Keratinocyte (primary cell): ENCODE data around the gene SUN2. TPM values are rescaled to one million over a fixed set of nuclear protein-coding genes. Genes with fewer than 3 reads are reported as not detected.
A peak's percentile ranks its signal among the peaks of the same experiment; 100 is the strongest.

Experiments
- DNase-seq: peaks from one replicate; pipeline ENCODE4 v3.0.0-alpha.2; 2011; ENCODE audit warnings: low read depth, missing footprints, low spot score
- FAIRE-seq: peaks from 2 replicates; lab custom pipeline; 2011; peaks lifted over from hg19 to GRCh38; lab: Jason Lieb, UNC
- H2AFZ ChIP-seq: 2 replicates; pipeline ENCODE4 v1.6.0; 2012; ENCODE audit warnings: low read length, control low read depth, inconsistent platforms; ENCODE audit not compliant: control insufficient read depth
- H3K27ac ChIP-seq: 2 replicates; pipeline ENCODE4 v1.5.1; 2011; ENCODE audit warnings: low read length; ENCODE audit not compliant: control insufficient read depth, insufficient read depth
- H3K27me3 ChIP-seq: 3 replicates; pipeline ENCODE4 v1.6.0; 2011; ENCODE audit warnings: low read length; ENCODE audit not compliant: control insufficient read depth, insufficient read depth; ENCODE audit errors: extremely low read depth
- H3K36me3 ChIP-seq, 2 experiments: 2 replicates in 1 of 2; 3 replicates in 1 of 2; pipeline ENCODE4 v1.5.1; 2011; ENCODE audit warnings: low read length in 2 of 2, mild to moderate bottlenecking in 1 of 2; ENCODE audit not compliant: control insufficient read depth in 2 of 2, insufficient read depth in 2 of 2; ENCODE audit errors: extremely low read depth in 1 of 2
- H3K4me1 ChIP-seq: 3 replicates; pipeline ENCODE4 v1.5.1; 2011; ENCODE audit warnings: low read length; ENCODE audit not compliant: control insufficient read depth, insufficient read depth; ENCODE audit errors: extremely low read depth
- H3K4me2 ChIP-seq: 3 replicates; pipeline ENCODE4 v1.6.0; 2011; ENCODE audit warnings: low read depth, low read length; ENCODE audit not compliant: control insufficient read depth, insufficient read depth; ENCODE audit errors: extremely low read depth
- H3K4me3 ChIP-seq, 3 experiments: fragments of 200-600 bp in 1 of 3; sonication (generic) in 1 of 3; 2 replicates in 2 of 3; 3 replicates in 1 of 3; pipeline ENCODE4 v1.5.1; 2011 to 2016; ENCODE audit warnings: low read length in 3 of 3, mild to moderate bottlenecking in 3 of 3, control low read depth in 2 of 3, inconsistent platforms in 1 of 3, low read depth in 1 of 3, mixed read lengths in 1 of 3, mixed run types in 1 of 3, moderate library complexity in 1 of 3; ENCODE audit not compliant: control insufficient read depth in 2 of 3, insufficient read depth in 2 of 3; ENCODE audit errors: extremely low read depth in 1 of 3
- H3K79me2 ChIP-seq: 2 replicates; pipeline ENCODE4 v1.6.0; 2012; ENCODE audit warnings: low read length; ENCODE audit not compliant: control insufficient read depth, insufficient read depth
- H3K9ac ChIP-seq: 3 replicates; pipeline ENCODE4 v1.6.0; 2011; ENCODE audit warnings: low read length; ENCODE audit not compliant: control insufficient read depth, insufficient read depth; ENCODE audit errors: extremely low read depth
- H3K9me1 ChIP-seq: 3 replicates; pipeline ENCODE4 v1.6.0; 2011; ENCODE audit warnings: low read length; ENCODE audit not compliant: control insufficient read depth, insufficient read depth; ENCODE audit errors: extremely low read depth
- H3K9me3 ChIP-seq: 2 replicates; pipeline ENCODE4 v1.5.1; 2012; ENCODE audit warnings: low read depth, low read length; ENCODE audit not compliant: control insufficient read depth
- H4K20me1 ChIP-seq: 3 replicates; pipeline ENCODE4 v1.6.0; 2011; ENCODE audit warnings: low read length; ENCODE audit not compliant: control insufficient read depth, insufficient read depth; ENCODE audit errors: extremely low read depth
- CTCF ChIP-seq, 3 experiments: IDR thresholded peaks in 1 of 3; conservative IDR thresholded peaks in 1 of 3; optimal IDR thresholded peaks in 1 of 3; 2 replicates in 2 of 3; 3 replicates in 1 of 3; pipeline versions ENCODE3 to v1.5.1; 2011; ENCODE audit warnings: low read length in 3 of 3, mild to moderate bottlenecking in 3 of 3, moderate library complexity in 2 of 3, control low read depth in 1 of 3, inconsistent platforms in 1 of 3; ENCODE audit not compliant: insufficient read depth in 2 of 3; ENCODE audit errors: extremely low read depth in 1 of 3
- EZH2 ChIP-seq: IDR thresholded peaks from one replicate; pipeline ENCODE4 v1.6.1; 2012; ENCODE audit warnings: inconsistent platforms, mild to moderate bottlenecking, low read length, moderate library complexity
- dilution Hi-C: fragments of 300-500 bp; cut with MboI; formaldehyde crosslinking; loops from one replicate; pipeline ENCODE4 v1.7.0; 2020; ENCODE audit warnings: low sequenced_read_pairs; ENCODE audit not compliant: extremely low pct_ligation_motif_present
- polyA plus RNA-seq, 5 experiments: library from polyadenylated mRNA; depleted of rRNA in 3 of 5; stranded (reverse) in 3 of 5; stranded (forward) in 1 of 5; unstranded in 1 of 5; fragments of >200 nt; gene quantifications; 1 replicate in 1 of 5; 2 replicates in 3 of 5; 3 replicates in 1 of 5; pipeline versions ENCODE4 v1.2.1 to v1.2.3, GENCODE V29; 2011 to 2012; ENCODE audit warnings: missing spikeins in 2 of 5, low read depth in 1 of 5, low replicate concordance in 1 of 5

SUN2 gene
- polyA plus RNA-seq, 1 donor (not counting 4 experiments of a cell fraction or from before 2014, with no cell fraction given) = 15.9 TPM

GRCh38 chr22:38741166-38741565 lies 14.6 kb downstream of the SUN2 start:
- H4K20me1 ChIP-seq = no peaks in the 10 kb centered on the region
- H3K4me1 ChIP-seq = peaks cover 13% of the 10 kb centered on the region
- FAIRE-seq (no peak), DNase-seq (no peak)
- H3K4me3 ChIP-seq = no peak overlapping the region
- no peak overlapping the region for H3K9ac ChIP-seq
- no peaks in the 10 kb centered on the region for H3K79me2 ChIP-seq
- no peaks in the 10 kb centered on the region for H3K9me1 ChIP-seq
- dilution Hi-C loops = no loop called here
- H3K9me3 ChIP-seq = no peaks in the 10 kb centered on the region
- H3K27me3 ChIP-seq = no peaks in the 10 kb centered on the region
- no peak overlapping the region for H3K27ac ChIP-seq
- H3K4me2 ChIP-seq = no peak overlapping the region
- no peak overlapping the region for H2AFZ ChIP-seq
- H3K36me3 ChIP-seq = peaks cover 44 to 77% of the 10 kb centered on the region in 2 experiments
- no peak for TF ChIP-seq CTCF (optimal IDR thresholded peaks at IDR 0.05 in 1 of 3, IDR thresholded peaks at IDR 0.05 in 1 of 3, conservative IDR thresholded peaks at IDR 0.05 in 1 of 3; ENCODE audit: extremely low read depth in 1 of 3, insufficient read depth in 2 of 3, low read length in 3 of 3)
- no peak for TF ChIP-seq EZH2

GRCh38 chr22:38740754-38741153 lies 15.0 kb downstream of the SUN2 start:
- Histone ChIP-seq H3K4me2 (no peak overlapping the region), H3K27ac (no peak overlapping the region), H3K9me1 (no peaks in the 10 kb centered on the region), H2AFZ (no peak overlapping the region), H3K4me3 (no peak overlapping the region), H4K20me1 (no peaks in the 10 kb centered on the region), H3K4me1 (peaks cover 16% of the 10 kb centered on the region), H3K27me3 (no peaks in the 10 kb centered on the region), H3K9me3 (no peaks in the 10 kb centered on the region), H3K36me3 (peaks cover 46 to 82% of the 10 kb centered on the region in 2 experiments), H3K79me2 (no peaks in the 10 kb centered on the region), H3K9ac (no peak overlapping the region)
- dilution Hi-C loops = no loop called here
- FAIRE-seq (no peak), DNase-seq (no peak)
- peak in 1 of 3 experiments; percentile 41 for TF ChIP-seq CTCF (optimal IDR thresholded peaks at IDR 0.05 in 1 of 3, IDR thresholded peaks at IDR 0.05 in 1 of 3, conservative IDR thresholded peaks at IDR 0.05 in 1 of 3; ENCODE audit: extremely low read depth in 1 of 3, insufficient read depth in 2 of 3, low read length in 3 of 3)
- TF ChIP-seq EZH2 = no peak
